Activated T-cell treated with anti-CD3 and anti-CD28 coated beads for 1 hour (primary cell): ENCODE measurements around the gene MAP4K5.
"Not testable (repeated sequence)": the region's sequence is repeated elsewhere in the genome, so short reads cannot be mapped to it uniquely, and the experiment has no call there.

Source experiments
- DNase-seq: peaks from one replicate; pipeline ENCODE4 v3.0.0-alpha.2; 2020; ENCODE audit warnings: low read depth

The MAP4K5 gene

DNA sequence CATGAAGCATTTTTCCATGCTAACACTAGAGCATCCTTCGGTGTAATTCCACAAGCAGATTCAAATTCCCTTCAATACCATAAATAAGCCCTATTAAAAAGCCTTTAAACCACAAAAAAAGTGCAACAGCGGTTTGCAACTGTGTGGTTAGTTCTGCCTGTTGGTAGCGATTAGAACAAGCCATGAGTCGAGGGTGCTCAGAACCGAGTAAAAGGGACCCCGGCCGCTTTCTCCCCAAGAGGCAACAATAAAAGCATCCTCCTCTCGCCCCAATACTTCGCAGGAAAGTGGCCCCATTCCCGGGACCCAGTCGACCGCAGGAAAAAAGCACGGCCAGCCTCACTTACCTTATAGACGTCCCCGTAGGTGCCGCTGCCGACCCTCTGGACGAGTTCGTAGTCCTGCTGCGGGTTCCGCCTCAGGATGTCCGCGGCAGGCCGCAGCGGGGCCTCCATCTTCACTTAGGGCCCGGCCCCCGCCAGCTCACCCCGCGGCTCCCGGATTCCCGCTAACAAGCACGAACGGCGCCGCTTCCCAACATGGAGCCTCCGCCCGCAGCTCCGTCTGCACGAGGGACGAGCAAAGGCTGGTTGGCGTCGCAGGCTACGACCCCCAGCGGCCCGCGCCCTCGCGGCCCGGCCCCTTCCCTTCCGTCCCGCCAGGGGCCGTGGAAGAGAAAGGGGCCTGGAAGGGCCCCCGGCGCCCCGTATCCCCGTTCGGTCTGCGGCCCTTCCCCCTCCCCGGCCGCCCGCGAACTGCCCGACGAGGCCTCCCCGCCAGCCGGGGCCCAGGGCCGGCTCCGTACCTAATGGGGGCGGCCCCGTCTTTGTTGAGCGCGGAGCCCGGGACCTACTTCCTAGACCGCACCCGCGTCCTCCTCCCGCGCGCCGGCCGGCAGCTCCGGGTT, 521 bp downstream of the MAP4K5 start:
- DNase-seq: peak; percentile 13

DNA sequence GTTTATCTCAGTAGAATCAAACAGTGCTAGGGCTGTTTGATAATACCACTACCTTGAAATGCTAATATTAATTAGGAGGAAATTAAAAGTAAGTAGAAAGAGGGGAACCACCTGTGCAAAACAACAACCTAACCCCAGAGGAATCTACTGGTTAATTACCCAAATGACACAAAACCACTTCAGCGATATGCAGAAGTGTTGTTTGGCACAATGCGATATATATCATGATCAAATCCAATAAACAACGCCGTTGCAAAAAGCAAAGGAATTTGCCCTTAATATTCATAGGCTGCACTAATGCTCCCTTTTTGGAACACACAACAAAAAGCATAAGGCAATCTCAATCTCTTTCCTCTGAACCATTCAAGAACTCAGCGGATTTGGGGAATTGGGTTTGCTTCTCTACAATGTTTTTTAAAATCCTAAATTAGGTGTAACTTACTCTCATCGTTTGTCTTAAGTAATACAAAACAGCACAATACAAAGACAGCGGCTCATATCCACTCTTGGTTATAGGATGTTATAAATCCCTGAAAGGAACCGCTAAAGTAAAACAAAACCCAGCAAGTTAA, 1.5 kb downstream of the MAP4K5 start:
- no peak for DNase-seq

DNA sequence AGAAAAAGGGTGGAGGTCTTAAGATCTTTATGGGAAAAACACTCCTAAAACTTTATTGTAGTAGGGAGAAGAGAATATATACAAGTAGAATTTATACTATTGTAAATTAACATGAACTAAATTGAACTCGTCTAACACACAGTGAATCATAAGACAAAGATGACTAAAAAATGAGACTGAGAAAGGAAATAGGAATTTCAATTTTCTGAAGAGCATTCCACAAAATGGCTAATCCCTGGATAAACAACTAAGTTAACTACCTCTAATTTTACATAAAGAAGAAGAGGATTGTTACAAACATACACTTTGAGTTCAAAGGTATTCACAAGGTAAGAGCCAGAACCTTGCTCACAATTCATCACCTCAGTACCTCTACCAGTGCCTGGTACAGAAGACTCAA, 2.0 kb downstream of the MAP4K5 start:
- DNase-seq: no peak

DNA sequence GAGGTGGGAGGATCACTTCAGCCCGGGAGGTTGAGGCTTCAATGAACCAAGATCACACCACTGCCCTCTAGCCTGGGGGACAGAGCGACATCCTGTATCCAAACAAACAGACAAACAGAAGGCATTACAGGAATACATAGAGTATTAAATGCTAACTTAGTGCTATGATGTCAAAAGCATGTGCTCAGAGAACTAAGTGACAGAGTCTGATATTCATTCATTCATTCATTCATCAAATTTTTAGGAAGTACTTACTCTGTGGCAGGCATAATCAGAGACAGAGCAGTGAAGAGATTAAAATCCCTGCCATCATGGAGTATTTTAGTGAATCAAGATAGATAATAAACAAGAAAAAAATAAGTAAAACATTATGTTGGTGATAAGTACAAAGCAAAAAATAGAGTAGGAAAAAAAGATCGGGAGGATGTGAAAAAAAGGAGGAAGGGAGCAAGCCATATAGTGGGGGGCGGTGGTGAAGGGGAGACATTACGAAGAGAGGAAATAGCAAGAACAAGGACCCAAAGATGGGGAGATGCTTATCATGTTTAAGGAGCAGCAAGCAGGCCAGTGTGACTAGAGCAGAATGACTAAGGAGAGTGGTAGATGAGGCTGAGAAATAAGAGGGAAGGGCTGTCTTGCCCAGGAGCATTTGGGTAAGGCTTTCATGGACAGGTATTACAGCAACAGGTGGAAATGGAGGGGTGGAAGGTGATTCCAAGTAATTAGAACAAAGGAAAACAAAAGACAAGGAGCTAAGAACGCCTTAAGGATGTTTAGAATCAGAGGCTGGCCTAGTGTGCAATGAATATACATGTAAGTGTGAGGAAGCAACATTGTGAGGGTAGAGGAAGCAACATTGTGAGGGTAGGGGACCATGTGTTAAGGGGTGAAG, 2.8 kb downstream of the MAP4K5 start:
- DNase-seq: no peak

DNA sequence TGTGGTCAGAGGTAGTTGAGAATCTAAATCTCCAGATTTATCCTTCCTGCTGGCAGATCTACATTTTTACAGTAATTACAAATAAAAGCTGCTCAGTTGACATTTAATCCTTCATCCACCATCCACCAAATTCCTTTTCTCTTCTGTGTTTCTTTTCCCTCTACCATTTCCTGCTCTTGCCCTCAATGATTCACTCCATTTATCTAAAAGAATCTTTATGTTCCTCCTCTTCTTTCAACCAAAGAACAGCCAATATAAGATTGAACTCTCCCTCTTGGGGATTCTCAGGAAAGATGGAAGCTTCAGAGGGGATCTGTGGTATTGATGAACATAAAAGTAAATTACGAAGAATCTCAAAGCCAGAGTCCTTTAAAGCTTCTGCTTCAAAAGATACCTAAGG, 4.4 kb downstream of the MAP4K5 start:
- no peak for DNase-seq

DNA sequence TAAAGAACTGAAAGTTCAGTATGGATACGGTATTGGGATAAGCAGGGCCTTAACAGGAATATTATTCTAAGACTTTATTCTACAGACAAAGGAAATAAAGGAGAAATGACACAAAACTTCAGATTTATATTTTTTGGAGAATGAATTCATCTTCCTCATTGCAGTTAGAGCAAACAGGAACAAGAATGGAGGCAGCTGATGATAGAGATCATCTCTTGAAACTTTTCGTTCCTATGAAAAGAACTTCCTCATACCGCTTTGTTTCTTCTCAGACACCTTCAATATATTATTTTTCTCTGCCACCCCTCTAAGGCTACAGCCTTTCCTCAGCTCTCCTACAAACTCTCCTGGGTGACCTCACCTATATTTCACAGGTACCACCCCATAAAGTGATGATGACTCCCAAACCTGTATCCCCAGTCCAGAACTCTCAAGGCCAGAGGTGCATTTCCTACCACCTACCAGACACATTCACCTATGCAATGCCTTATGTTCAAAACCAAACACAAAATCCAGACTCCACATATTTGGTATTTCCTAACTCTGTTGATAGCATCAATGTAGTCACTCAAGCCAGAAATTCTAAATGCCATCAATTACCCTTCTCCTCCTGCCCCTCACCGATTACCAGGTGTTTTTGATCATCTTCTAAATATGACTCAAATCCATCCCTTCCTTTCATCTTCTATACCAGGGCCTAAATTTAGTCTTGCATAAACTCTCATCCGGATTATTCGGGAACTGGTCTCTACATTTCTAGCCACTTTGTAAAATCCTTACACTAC, 7.4 kb downstream of the MAP4K5 start:
- DNase-seq: no peak

DNA sequence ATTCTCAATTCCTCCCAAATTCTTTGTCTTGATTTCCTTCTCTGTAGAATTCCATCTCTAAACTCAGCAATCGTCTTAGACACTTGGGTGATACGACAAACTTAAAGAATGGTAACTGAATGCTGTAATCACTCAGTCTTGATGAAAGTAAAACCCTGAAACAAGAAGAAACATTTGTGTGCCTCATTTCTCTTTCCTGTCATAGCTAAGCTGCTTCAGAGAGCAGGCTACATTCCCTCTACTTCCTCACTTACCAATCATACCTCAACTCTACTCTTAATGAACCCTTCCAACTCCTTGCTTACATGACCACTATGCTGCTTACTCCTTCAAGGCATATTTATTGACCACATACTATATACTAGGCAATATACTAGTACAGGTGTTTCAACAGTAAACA, 8.3 kb downstream of the MAP4K5 start:
- DNase-seq: no peak

DNA sequence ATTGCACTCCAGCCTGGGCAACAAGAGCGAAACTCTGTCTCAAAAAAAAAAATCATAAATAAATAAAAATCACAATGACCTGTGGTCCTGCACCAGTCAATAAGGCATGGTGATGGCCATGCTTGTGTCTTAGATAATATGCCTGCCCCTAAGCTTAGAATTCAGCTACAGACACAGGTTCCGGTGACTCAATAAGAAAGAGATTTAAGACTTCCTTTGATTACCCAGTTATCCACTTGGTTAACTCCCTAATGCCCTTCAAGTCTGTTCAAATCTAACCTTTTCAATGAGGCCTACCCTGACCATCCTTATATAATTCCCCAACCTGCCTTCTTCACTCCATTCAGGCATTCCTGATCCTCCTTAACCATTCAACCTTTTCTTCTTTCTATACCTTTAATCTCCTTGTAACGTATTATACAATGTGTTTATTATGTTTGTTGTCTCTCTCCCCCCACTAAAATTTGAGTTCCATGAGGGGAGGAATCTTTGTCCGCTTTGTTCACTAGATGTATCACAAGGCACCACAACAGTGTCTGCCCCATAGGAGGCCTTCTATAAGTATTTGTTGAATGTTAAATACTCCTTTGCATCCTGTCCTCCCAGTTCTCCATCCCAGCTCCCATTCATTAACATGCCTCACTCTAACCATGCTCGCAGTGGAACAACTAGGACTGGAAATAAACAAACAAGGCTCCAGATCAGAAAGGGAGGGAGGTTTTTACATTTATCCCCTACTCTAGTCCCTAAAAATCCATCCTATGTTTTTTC, 8.9 kb downstream of the MAP4K5 start:
- DNase-seq: no peak

DNA sequence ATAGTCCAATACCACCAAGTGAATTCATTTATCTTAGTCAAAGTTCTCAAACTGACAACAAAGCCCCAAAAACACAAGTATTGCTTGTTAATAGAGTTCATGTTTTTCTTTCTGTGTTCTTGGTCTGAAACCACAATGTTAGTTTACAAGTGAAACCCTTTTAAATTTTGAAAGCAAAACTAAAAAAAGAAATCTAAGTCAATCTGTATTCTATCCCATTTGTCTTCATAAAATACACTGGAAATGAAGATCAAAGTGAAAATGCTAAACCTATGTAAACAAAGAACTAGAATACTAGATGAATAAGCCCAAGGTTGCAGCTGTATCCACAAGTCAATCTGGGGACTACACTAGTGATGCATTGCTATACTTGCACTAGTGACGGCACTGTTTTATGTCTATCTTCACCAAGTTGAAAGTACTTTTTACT, 10.4 kb downstream of the MAP4K5 start:
- no peak for DNase-seq

DNA sequence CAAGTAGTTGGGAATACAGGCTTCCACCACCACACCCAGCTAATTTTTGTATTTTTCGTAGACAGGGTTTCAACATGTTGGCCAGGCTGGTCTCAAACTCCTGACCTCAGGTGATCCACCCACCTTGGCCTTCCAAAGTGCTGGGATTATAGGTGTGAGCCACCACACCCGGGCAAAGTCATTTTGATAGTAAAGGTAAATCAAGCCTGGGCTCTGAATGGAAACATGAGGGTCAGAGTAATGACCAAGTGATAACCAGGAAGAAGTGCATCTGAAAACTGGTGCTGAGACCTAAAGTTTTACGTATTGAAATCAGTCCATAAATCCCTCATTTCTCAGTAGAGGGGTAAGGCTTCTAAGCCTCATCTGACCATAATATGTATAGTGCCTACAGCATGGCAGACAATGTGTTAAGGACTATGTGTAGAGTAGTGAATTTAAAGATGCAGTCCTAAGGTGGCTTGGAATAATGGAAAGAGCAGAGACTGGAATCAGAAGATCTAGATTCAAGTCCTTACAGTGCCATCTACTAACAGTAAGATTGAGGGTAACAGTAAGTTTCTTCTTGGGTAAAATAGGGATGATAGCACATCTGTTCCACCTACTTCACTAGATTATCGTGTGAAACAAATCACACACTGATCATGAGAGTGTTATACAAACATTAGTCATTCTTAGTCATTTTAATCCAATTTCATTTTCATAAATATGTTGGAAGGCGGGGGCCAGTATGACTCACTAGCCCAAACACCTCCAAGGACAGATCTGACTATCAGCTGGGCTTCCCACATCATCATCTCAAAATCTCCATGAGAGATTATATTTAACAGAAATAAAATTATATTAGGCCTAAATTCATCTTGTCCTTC, 11.2 kb downstream of the MAP4K5 start:
- DNase-seq: no peak

DNA sequence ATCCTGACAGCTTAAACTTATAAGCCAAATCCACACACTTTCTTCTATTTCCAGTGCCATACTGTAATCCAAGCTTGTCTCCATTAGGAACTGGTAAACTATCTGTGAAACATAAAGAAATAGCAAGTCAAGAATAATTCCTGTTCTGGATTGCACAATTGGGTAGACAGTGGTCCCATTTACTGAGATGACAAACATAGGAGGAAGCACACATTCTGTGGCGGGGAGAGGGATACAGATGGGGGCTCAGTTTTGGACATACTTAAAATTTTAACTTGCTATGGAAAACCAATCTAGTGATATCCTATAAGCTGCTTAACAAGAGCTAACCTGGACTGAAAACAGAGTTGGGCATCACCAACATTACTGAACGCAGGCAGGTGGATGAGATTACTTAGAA, 16.3 kb downstream of the MAP4K5 start:
- no peak for DNase-seq

DNA sequence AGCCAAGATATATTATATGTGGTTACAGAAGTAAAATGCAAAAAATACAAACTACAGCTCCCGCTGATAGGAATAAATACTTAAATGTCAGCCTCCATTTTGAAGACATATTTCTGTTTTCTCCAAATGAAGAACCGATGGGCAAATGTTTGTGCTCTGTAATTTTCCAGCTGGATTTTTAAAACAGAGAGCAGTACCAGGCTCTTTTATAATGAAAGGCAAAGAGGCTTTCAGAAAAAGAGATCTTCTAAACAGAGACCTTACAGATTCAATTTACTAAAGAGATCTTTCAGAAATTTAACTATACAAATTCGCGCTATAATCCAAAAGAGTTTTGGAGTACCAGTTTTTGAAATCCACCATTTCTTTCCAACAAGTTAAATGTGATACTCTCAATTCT, 19.9 kb downstream of the MAP4K5 start:
- no peak for DNase-seq

DNA sequence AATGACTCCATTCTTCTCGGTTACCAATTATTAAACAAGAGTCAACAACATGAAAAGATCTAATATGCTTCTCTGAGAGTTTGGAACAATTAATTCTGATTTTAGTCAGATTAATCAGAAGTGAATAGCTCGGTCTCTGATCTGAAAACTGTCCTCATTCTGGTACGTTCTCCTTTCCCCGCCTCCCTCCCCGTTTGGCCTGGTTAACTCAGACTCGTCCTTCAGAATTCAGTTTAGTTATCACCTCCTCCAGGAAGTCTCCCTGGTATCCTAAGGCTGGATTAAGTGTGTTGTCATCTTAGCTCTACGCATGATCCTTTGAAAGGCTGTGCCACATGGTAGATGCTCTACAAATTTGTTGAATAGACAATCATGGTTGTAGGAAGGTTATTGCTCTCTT, 22.2 kb downstream of the MAP4K5 start:
- no peak for DNase-seq

DNA sequence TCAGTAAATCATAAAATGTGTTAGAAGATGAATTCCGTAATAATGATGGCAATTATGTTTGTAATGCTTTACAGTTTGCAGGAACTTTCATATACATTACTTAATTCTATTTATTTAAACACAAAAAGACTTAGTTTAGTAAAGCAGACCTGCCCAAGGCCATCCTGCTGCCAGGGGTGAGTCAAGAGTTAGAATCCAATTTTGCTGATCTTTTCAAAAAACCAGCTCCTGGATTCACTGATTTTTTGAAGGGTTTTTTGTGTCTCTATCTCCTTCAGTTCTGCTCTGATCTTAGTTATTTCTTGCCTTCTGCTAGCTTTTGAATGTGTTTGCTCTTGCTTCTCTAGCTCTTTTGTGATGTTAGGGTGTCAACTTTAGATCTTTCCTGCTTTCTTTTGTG, 25.3 kb downstream of the MAP4K5 start:
- not testable (repeated sequence) for DNase-seq

DNA sequence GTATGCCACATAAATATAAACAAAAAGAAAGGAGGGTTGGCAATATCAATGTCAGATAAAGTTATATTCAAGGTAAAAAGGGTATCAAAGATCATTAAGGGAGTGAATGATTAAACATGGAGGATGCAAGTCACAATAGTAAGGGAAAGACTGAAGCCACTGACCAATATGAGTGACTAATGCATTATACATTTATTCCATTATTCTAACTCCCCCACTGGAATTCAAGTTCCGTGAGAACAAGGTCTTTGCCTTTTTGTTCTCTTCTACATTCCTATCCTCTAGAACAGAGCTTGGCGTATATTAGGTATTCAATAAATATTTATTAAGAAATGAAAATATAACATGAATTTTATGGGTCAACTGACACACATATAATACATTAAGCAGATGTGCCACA, 30.7 kb downstream of the MAP4K5 start:
- DNase-seq: no peak

DNA sequence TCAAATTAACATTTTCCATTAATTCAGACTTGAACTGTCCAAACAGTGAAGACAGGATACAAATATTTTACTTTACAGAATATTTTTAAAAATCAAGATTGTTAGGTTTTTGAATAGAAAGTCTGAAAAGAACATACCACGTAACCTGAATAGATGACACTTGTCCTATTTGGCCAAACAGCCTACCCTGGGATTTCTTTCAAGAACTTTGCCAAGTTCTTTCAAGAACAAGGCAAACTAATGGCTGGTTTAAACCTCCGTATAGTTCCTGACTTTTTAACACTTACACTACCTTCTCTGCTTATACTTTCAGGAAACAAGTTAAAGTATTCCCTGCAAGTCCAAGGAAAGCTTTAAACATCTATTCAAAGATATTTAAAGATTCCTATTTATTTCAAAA, 35.0 kb downstream of the MAP4K5 start:
- no peak for DNase-seq

DNA sequence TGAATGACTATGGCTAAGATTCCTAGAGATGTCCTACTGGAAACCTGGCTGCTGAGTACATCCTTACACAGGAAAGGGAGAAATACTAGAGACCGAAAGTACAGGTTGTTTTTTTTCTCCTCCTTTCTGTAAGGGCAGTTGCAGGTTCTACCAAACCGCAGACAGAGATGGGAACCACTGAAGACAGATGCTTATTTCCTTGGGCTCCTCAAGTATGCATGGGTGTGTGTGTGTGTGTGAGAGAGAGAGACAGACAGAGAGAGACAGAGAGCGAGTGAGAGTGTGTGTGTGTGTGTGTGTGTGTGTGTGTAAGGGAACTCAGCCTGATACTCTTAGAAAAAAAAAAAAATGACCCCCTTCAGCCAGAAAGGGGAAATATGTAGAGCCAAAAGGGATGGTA, 42.5 kb downstream of the MAP4K5 start:
- DNase-seq: no peak

DNA sequence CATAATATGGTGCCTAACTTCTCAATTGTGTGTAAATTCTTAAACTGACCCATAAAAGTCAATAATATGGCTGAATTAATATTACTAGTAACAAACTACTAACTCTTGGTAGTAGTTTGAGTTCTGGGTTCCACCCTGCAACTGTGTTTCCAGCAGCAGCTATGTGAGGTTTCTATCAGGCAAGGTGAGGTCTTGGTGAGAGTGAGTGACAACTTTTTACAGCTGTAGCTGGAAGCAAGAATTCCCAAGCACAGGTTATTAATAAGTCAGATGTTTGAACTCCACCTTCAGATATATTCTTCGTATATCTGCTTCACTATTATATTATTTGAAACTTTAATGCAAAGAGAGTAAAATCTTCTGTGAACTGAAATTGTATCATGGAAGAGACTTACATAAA, 43.8 kb downstream of the MAP4K5 start:
- DNase-seq: no peak

DNA sequence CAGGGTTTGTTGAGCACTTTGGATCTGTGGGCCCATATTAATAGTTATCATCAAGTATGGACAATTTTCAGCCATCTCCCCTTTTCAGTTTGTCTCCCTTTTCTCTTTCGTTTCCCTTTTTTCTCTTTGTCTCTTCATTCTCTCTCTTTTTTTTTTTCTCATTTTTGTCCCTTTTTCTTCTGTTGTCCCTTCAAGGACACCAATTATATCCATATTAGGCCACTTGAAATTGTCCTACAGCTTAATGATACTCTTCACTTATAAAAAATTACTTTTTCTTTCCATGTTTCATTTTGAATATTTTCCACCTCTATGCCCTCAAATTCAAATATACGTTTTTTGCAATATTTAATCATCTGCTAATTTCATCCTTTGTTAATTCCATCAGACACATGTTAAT, 53.3 kb downstream of the MAP4K5 start:
- no peak for DNase-seq

DNA sequence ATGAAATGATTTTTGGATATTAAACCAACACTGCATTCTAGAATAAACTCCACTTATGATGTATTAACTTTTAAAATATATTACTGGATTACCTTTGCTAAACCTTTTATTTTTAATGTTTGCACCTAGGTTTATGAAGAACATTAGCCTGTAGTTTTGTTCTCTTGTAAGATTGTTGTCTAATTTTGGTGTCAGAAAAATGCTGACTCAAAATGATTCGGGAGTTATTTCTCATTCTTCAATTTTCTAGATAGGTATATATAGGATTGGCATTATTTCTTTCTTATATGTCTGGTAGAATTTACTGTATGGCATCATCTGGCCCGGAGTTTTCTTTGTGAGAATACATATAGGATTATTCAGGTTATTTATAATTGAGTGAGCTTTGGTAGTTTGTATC, 54.6 kb downstream of the MAP4K5 start:
- no peak for DNase-seq
